ENCODE measurements around the gene SDK2. TPM values are rescaled to one million over a fixed set of nuclear protein-coding genes. Genes with fewer than 3 reads are reported as not detected.

The SDK2 gene
- polyA plus RNA-seq, 1 experiment, result 0.04 TPM

DNA sequence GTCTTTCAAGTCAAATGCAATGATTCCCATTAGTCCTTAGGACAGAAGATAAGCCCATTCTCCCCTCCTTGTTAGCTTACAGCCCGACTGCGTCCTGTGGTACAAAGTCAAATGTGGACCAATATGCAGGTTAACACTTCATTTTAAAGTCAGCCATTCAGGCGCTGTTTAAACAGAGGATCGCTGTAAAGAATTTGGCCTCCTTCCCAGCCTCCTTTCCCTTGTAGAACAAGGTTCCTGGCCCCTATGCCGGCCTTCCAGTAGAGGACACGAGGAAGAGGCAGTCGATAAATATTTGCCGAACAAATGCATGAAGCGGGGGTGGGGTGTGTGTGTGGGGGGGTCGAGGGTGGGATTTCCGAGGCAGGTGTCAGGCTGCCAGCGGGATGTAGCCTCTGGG, 4.3 kb downstream of the SDK2 start:
- ChIA-PET CTCF (no interaction called here), POLR2A (no interaction called here)
- peaks cover 14% of the 10 kb centered on the region for H3K27me3 ChIP-seq (ENCODE audit: control insufficient read depth, insufficient read depth, low read length)
- no peaks in the 10 kb centered on the region for H3K36me3 ChIP-seq (ENCODE audit: control insufficient read depth, insufficient read depth, low read length)
- TF ChIP-seq CTCF (IDR thresholded peaks at IDR 0.05; ENCODE audit: insufficient read depth, low read depth, low read length), result no peak
- no peak overlapping the region for H3K4me3 ChIP-seq (ENCODE audit: low read depth, low read length)
- DNase-seq (ENCODE audit: low read depth), result no peak

GRCh38 chr17:73639322-73639721, 4.9 kb downstream of the SDK2 start:
- POLR2A ChIA-PET, result no interaction called here
- peaks cover 14% of the 10 kb centered on the region for H3K27me3 ChIP-seq (ENCODE audit: control insufficient read depth, insufficient read depth, low read length)

GRCh38 chr17:73638556-73638955, 5.7 kb downstream of the SDK2 start:
- DNase-seq (ENCODE audit: low read depth), result no peak
- ChIA-PET CTCF (no interaction called here), POLR2A (no interaction called here)
- TF ChIP-seq CTCF (IDR thresholded peaks at IDR 0.05; ENCODE audit: insufficient read depth, low read depth, low read length), result no peak
- Histone ChIP-seq H3K36me3 (ENCODE audit: control insufficient read depth, insufficient read depth, low read length) (no peaks in the 10 kb centered on the region), H3K27me3 (ENCODE audit: control insufficient read depth, insufficient read depth, low read length) (peaks cover 13% of the 10 kb centered on the region), H3K4me3 (ENCODE audit: low read depth, low read length) (no peak overlapping the region)

More at GRCh38 chr17:73639322-73639721, 4.9 kb downstream of the SDK2 start:
- no peak for DNase-seq (ENCODE audit: low read depth)
- CTCF ChIA-PET, result no interaction called here
- TF ChIP-seq CTCF (IDR thresholded peaks at IDR 0.05; ENCODE audit: insufficient read depth, low read depth, low read length), result no peak
- no peak overlapping the region for H3K4me3 ChIP-seq (ENCODE audit: low read depth, low read length)
- H3K36me3 ChIP-seq (ENCODE audit: control insufficient read depth, insufficient read depth, low read length), result no peaks in the 10 kb centered on the region

DNA sequence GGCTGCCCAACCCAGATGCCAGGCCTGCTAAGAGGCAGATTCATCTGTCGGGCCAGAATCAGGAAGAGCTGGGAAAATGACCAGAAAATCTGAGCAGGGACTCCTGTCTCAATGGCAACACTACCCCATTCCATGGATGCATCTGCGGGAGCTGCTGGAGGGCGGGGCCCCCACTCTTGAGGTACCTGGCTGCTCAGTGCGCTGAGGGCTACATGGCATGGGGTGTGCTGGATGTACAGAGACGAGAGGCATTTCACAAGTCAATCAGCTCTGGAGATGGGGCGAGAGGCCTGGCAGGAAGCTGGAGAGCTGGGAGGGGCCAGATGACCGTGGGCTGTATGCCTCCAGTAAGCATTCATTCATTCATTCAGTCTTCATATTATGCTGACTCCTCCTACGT, 6.4 kb downstream of the SDK2 start:
- Histone ChIP-seq H3K36me3 (ENCODE audit: control insufficient read depth, insufficient read depth, low read length) (no peaks in the 10 kb centered on the region), H3K4me3 (ENCODE audit: low read depth, low read length) (no peak overlapping the region), H3K27me3 (ENCODE audit: control insufficient read depth, insufficient read depth, low read length) (peaks cover 7% of the 10 kb centered on the region)
- ChIA-PET POLR2A (no interaction called here), CTCF (no interaction called here)
- no peak for DNase-seq (ENCODE audit: low read depth)
- no peak for TF ChIP-seq CTCF (IDR thresholded peaks at IDR 0.05; ENCODE audit: insufficient read depth, low read depth, low read length)

DNA sequence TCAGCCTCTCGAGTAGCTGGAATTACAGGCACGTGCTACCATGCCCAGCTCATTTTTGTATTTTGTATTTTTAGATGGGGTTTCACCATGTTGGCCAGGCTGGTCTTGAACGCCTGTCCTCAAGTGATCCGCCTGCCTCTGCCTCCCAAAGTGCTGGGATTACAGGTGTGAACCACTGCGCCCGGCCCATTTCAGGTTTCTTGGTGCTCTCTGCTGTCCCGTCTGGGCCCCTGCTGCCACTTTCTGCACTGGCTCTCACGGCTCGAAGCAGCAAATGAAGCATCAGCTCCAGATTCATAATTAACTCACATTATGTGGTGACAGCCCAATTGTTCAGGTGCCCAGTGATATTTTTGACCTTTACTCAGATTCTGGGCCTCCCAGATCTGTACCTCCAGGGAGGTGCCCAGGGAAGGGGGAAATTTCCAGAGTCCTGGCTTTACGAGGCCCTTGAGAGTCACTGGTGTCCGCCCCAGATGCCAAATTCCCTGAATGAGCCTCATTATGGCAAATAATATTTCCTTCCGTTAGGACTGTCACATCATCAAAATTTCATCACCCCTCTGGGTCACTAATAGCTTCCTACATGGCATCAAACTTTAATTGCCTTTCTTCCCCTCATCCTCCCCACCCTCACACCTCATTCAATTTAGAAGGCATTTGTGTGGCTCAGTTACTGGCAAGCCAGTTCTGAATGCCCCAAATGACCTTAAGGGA, 9.0 kb downstream of the SDK2 start:
- H3K4me3 ChIP-seq (ENCODE audit: low read depth, low read length), result no peak overlapping the region
- POLR2A ChIA-PET, result no interaction called here
- DNase-seq (ENCODE audit: low read depth), result no peak
- CTCF ChIA-PET, result no interaction called here
- H3K36me3 ChIP-seq (ENCODE audit: control insufficient read depth, insufficient read depth, low read length), result no peaks in the 10 kb centered on the region
- no peak for TF ChIP-seq CTCF (IDR thresholded peaks at IDR 0.05; ENCODE audit: insufficient read depth, low read depth, low read length)
- H3K27me3 ChIP-seq (ENCODE audit: control insufficient read depth, insufficient read depth, low read length), result no peaks in the 10 kb centered on the region; the same call in 1 of the 2 replicates
